RWPE1 (cell line): ENCODE measurements around the gene CEP57L1.

ENCODE experiments used
- CTCF ChIA-PET: fragments of 350-600 bp; sonication (Branson Sonifier 250); formaldehyde crosslinking; extraction: SDS; loops from one replicate; lab custom pipeline; 2021; lab: Yijun Ruan, JAX
- POLR2A ChIA-PET: fragments of 400-600 bp; formaldehyde crosslinking; extraction: SDS; loops from one replicate; lab custom pipeline; 2020; ENCODE audit warnings: antibody characterized with exemption; ENCODE audit not compliant: low non-redundant PET; lab: Yijun Ruan, JAX
- DNase-seq: peaks from one replicate; pipeline ENCODE4 v3.0.0; 2012; ENCODE audit warnings: low spot score
- H3K27ac ChIP-seq: fragments of 450-650 bp; 2 replicates; pipeline ENCODE4 v1.5.1; 2017
- TF ChIP-seq, protein P1 (sequence below): fragments of 450-650 bp; conservative IDR thresholded peaks from 2 replicates; pipeline ENCODE4 v1.5.1; 2017; ENCODE audit warnings: low read depth, mild to moderate bottlenecking

The CEP57L1 gene

DNA sequence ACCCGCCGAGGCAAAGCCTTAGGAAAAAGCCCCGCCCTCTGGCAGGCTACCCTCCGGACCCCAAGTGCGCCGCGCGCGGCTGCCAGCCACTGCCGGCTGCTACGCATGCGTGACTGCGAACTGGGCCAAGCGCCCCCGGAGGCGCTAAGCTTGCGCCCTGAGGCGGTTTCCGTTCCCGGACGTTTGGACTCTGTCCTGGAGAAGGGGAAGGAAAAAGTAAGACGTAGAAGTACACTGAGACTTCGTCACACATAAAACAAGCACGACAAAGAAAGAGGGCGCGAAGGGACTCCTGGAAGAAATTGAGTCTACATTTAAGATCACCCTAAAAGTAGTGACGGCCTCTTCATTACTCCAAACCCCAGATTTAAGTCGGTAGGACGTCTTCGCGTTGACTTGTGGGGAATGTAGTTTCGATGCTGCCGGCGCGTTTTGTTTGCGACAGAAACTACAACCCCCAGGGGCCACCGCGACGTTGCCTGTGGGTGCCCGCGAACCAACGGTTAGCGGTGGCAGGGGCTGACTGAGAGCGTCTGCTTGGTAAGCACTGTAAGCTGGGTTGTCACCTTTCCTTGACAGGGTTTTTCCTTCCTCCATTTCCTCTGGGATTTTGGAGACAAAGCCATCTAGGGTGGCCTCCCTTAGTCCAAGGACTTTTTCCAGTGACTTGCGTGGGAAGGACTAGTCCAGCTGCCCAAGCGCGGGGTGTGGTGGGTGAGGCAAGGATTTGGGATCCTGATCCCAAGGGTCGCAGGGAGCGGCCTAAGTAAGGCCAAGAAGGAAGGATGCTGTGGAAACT, at the start of gene CEP57L1:
CEP57L1 (plus strand) TSS at position 472 of the 799 bp plus-strand sequence. CDS start 49,715 bp downstream, outside the sequence.
- DNase-seq, result peak; percentile 89
- ChIA-PET CTCF (interaction anchor here (0.5 kb wide), 1 partner anchor 524 kb away, joined by 3 read pairs; no protein-coding TSS in a partner anchor), POLR2A (no interaction called here)
- peak within 1 kb of the TSS; percentile 97 for H3K27ac ChIP-seq
- TF ChIP-seq, protein P1, sequence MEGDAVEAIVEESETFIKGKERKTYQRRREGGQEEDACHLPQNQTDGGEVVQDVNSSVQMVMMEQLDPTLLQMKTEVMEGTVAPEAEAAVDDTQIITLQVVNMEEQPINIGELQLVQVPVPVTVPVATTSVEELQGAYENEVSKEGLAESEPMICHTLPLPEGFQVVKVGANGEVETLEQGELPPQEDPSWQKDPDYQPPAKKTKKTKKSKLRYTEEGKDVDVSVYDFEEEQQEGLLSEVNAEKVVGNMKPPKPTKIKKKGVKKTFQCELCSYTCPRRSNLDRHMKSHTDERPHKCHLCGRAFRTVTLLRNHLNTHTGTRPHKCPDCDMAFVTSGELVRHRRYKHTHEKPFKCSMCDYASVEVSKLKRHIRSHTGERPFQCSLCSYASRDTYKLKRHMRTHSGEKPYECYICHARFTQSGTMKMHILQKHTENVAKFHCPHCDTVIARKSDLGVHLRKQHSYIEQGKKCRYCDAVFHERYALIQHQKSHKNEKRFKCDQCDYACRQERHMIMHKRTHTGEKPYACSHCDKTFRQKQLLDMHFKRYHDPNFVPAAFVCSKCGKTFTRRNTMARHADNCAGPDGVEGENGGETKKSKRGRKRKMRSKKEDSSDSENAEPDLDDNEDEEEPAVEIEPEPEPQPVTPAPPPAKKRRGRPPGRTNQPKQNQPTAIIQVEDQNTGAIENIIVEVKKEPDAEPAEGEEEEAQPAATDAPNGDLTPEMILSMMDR, result no peak

GRCh38 chr6:109048176-109048575, 47.1 kb upstream of the CEP57L1 start:
- TF ChIP-seq, protein P1, result no peak
- no peak overlapping the region for H3K27ac ChIP-seq
- POLR2A ChIA-PET, result no interaction called here
- CTCF ChIA-PET, result no interaction called here
- no peak for DNase-seq

GRCh38 chr6:109048670-109049415, 46.5 kb upstream of the CEP57L1 start:
- DNase-seq, result no peak
- POLR2A ChIA-PET, result interaction anchor here (0.7 kb wide), 1 partner anchor 15 kb away, joined by 3 read pairs; no protein-coding TSS in a partner anchor
- CTCF ChIA-PET, result no interaction called here

GRCh38 chr6:109050012-109050411, 45.3 kb upstream of the CEP57L1 start:
- DNase-seq, result peak; percentile 35
- ChIA-PET POLR2A (no interaction called here), CTCF (interaction anchor here (0.9 kb wide), 1 partner anchor 148 kb away, joined by 4 read pairs; no protein-coding TSS in a partner anchor)
- TF ChIP-seq, protein P1, result no peak
- no peak overlapping the region for H3K27ac ChIP-seq

More at GRCh38 chr6:109048670-109049415, 46.5 kb upstream of the CEP57L1 start:
- TF ChIP-seq, protein P1, result no peak
- no peak overlapping the region for H3K27ac ChIP-seq

GRCh38 chr6:109050447-109051102, 44.7 kb upstream of the CEP57L1 start:
- DNase-seq, result no peak
- ChIA-PET POLR2A (no interaction called here), CTCF (interaction anchor here (0.6 to 0.9 kb wide), 3 partner anchors 35 to 147 kb away, joined by 3 to 4 read pairs (median 3); no protein-coding TSS in a partner anchor)
- H3K27ac ChIP-seq, result no peak overlapping the region
- TF ChIP-seq, protein P1, result no peak
